A549 treated with DMSO at 1 μM for 4 hours (cell line): ENCODE measurements around the gene SEC61G. TPM values are rescaled to one million over a fixed set of nuclear protein-coding genes. Genes with fewer than 3 reads are reported as not detected.

Experiments
- total RNA-seq: library from RNA; stranded (reverse); fragments of 200-300 nt; extraction: Qiagen RNA extraction; gene quantifications from 5 replicates; pipeline ENCODE4 v1.2.3, GENCODE V29; 2022; ENCODE audit warnings: low read depth

Gene SEC61G
- total RNA-seq: 284 to 455 TPM (median 376 TPM) in 5 replicates

GRCh38 chr7:54758702-54759592 lies at the start of gene SEC61G:
Gene SEC61G (minus strand): TSS chr7:54759211. CDS start chr7:54757588, 1,623 bp downstream.

Other genes with a start within 250 kb of the SEC61G start
- gene VSTM2A, start 216.8 kb downstream of the SEC61G start, total RNA-seq: not detected in 5 replicates